NCI-H128 (cell line): Measurements from ENCODE around the gene NBEAL1.
"Not testable (repeated sequence)": the region's sequence is repeated elsewhere in the genome, so short reads cannot be mapped to it uniquely, and the experiment has no call there.

Experiments used
- DNase-seq: peaks from one replicate; lab custom pipeline; 2025; ENCODE audit not compliant: unreplicated experiment; lab: John Stamatoyannopoulos, UW

NBEAL1 gene

DNA sequence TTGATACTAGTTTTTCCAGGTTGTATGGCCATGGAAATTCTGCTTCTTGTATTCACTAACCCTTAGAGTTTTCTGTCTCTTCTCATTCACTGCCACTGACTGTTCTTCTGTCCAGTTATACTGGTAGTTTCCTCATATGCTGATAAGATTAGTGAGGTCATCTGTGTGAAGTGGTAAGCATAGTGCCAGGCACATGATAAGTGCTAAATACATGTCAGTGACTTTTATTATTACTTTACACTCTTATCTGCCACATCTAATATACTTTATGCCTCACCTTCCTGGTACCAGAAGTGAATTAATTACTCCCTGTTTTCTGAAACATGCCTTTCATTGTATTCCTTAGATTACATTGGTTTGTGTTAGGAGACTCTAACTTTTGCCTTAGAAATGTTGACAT is 91.3 kb downstream of the NBEAL1 start:
- no peak for DNase-seq

DNA sequence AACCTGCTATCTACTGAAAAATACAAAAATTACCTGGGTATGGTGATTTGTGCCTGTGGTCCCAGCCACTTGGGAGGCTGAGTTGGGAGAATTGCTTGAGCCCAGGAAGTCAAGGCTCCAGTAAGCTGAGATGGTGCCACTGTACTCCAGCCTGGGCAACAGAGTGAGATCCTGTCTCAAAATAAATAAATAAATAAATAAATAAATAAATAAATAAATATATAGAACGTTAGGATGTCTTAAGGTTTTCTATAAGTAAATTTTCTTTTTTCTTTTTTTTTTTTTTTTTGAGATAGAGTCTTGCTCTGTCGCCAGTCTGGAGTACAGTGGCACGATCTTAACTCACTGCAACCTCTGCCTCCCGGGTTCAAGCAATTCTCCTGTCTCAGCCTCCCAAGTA is 95.8 kb downstream of the NBEAL1 start:
- not testable (repeated sequence) for DNase-seq

DNA sequence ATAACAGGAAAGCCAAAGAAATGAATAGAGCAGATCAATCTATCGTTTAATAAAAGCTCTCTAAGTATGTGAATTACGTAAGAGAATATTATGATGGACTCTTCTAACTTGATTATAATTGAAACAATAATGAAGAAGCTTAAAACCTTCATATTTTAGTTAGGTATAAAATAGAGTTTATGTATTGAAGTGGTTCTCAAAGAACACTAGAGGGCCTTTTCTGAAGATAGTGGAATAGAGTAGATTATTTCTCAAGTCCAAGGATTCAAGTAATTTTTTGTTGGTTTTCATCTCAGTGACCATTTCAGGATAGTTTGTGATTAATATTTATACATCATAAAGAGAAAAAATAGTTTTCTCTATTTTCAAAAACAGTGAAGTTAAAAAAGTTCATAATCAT is 97.7 kb downstream of the NBEAL1 start:
- no peak for DNase-seq

DNA sequence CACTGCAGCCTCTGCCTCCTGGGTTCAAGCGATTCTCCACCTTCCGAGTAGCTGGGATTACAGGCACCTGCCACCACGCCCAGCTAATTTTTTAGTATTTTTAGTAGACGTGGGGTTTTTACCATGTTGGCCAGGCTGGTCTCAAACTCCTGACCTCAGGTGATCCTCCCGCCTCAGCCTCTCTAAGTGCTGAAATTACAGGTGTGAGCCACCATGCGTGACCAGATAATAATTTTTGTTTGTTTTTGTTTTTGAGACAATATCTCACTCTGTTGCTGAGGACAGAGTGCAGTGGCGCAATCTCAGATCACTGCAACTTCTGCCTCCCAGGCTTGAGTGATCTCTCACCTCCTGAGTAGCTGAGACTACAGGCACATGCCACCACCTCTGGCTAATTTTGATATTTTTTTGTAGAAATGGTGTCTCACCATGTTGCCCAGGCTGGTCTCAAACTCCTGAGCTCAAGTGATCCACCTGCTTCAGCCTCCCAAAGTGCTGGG is 100.6 kb downstream of the NBEAL1 start:
- DNase-seq = not testable (repeated sequence)

DNA sequence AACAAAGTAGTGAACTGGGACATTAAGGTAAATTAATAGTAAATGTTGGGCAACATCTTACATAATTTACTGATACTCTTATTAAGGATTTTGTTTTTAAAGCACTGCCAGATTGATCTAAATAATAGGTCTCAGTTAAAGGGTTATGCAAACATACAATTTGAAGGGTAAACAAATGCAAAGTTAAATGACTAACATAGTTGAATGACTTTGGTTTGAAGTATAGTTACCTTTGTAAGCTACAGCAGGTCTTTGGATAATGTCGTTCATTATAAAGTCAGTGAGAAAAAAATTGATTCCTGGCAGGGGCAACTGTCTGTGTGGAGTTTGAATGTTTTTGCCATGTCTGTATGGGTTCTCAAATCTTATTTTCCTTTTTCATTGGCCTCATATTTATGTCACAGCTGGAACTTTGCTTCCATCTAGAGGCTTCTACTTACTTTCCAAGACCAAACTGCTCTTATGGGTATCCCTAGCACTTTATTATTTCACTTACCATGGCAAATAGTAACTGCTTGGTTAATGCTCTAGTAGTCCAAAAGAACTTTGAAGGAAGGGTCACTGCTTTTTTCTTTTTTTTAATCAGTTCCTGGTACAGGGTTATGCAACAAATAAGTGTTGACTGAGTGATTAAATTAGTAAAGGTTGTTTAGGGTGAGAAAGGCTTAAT is 107.8 kb downstream of the NBEAL1 start:
- DNase-seq = no peak

DNA sequence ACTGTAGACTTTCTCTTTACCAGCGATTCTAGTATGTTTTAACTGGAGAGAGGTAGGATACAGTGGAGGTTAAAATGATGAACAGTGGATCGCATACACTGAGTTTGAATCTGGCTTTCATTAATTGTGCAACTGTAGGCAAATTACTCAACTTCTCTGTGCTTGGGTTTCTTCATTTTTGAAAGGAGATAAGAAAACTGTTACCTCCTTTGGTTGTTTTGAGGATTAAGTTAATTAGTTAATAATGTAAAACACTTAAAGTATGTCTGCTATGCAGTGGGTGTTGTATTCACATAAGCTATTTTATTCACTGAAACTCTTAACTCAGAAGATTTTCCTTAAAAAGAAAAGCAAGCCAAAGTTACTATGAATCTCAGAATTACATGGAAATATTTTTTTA is 112.3 kb downstream of the NBEAL1 start:
- DNase-seq = no peak

DNA sequence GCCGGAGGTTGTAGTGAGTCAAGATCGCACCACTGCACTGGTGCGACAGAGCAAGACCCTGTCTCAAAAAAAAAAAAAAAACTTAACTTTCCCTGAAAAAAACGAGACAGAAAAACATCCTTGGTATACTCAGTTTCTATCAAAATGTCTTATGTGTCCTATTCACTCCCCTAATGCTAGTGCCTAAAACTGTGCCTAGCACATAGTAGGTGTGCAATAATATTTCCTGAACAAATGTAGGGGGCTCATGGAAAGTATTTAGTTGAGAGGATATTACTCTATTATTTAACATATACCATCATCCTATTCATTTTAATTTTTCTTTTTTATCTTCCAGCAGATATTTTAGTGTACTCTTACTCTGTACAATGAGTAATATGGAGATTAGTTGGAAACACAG is 120.4 kb downstream of the NBEAL1 start:
- no peak for DNase-seq

DNA sequence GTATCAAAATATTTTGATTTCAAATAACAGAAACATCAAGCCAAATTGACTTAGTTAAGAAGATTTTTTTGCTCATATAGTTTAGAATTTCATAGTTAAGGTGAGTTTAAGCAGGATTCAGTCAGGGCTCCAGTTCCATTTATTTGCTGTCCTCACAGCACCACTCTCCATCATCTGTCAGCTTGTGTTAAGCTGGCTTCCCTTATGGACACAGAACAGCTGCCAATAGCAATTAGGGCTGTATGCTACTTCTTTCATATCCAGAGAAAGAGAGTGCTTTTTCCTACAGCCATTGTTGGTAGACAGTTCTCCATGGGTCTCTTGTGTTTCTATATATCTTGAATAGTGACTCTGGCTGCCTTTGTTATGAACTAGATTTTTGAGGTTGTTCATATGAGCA is 128.7 kb downstream of the NBEAL1 start:
- DNase-seq = no peak

DNA sequence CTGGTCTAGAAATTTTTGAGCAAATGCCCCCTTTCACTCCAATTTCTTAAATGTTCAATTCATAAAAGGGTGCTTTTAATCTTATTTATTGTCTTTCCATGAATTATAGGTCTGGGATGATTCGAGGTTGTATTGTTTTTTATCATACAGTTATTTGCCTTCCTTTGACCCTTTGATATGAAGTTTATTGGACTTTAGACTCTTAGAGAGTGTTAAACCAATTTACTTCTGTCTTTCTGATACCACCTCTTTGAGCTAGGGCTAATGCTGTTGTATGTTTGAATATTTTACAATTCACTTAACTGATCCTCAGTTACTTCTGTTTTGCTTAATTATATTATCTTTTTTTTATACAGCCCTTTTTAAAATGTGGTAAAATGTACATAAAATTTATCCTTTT is 134.5 kb downstream of the NBEAL1 start:
- no peak for DNase-seq

DNA sequence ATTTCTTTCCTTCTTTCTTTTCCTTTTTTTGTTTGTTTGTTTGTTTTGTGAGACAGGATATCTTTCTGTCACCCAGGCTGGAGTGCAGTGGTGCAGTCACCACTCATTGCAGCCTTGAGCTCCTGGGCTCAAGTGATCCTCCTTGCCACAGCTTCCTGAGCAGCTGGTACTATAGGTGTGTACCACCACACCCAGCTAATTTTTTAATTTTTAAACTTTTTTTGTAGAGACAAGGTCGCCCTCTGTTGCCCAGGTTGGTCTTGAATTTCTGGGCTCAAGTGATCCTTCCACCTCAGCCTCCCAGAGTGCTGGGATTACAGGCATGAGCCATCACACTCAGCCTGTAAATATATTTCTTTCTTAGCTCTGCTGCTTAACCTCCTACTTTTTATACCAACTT is 140.7 kb downstream of the NBEAL1 start:
- DNase-seq = no peak

DNA sequence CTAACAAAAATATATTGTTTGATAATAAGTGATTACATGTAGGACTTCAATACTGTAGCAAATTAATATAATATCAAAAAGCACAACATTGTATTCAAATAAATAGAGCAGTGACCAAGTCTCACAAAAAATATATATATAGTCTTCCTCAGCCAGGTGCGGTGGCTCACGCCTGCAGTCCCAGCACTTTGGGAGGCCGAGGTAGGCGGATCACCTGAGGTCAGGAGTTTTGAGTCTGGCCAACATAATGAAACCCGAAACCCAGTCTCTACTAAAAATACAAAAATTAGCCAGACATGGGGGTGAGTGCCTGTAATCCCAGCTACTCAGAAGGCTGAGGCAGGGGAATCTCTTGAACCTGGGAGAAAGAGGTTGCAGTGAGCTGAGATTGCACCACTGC is 148.0 kb downstream of the NBEAL1 start:
- not testable (repeated sequence) for DNase-seq

DNA sequence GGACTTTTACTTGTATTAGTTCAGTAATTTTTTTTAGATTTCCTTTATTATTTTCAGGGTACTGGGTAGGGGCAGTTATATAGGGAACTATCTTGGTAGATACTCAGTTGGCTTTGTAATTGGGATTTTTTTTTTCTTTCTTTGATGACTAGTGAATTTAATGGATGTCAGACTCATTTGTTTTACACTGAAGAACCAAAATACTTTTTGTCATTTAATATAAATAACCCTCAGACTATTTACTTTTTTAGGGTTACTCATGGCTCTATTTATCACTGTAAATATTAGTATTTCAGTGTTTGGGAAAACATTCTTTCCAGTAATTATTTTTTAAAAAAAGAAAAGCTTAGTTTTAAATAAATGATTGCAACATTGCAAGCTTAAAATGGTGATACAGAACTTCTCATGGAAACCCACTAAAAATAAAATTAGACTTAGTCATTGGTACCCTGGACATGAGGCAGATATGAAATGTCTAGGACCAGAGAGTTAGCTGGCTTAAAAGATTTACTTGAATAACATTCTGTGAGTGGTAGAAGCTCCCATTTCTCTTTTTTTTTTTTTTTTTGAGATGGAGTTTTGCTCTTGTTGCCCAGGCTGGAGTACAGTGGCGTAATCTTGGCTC is 149.7 kb downstream of the NBEAL1 start:
- no peak for DNase-seq

DNA sequence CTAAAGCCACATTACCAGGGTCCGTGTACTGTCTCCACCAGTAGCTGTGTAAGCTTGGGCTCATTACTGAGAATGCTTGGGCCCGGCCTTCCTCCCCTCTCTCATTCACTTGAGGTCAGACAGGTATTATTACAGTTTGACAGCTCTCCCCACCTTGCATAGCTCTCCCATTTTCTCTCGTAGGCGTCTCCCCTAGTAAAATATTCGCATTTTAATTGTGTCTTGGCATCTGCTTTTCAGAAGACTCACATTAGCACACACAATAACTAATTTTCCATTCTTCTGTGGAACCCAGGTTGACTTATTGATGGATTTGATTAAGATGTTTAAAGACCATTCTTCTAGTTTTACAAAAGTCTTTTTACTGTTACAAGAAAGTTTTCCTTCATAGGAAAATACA is 153.1 kb downstream of the NBEAL1 start:
- no peak for DNase-seq

DNA sequence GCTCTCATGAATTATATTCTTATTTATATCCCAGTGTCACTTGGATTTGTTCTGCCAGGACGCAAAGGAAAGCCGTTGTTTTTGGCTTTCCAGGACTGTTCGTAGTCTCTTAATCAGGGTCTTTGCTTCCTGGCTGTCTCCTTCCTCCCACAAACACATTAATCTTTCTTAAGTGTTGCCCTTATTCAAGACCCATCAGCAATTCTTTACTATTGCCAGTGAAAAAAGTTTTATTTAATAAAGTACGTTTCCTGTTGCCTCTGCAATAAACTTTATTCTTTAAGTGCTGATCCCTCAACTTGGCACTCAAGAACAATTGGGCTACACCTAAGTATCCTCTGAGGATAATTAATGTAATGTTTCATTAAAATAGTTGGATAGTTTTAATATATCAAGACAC is 155.8 kb downstream of the NBEAL1 start:
- no peak for DNase-seq

DNA sequence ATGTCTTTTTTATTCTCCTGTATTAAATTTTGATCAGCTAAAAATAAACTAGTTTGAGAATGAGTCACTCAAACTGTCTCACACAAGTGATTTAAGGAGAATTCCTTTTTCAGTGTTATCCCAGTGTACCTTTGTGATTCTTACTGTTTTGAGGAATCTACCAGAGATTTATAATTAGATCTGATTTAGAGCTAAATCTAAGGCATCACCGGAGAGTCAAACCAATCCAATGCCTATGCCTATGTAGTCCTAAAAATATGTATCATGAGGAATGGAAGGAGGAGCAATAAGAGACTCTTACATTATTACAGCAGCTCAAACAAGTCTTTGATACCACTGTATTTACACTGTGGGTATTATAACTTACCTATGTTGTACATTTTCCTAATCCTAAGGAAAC is 160.7 kb downstream of the NBEAL1 start:
- DNase-seq = no peak

DNA sequence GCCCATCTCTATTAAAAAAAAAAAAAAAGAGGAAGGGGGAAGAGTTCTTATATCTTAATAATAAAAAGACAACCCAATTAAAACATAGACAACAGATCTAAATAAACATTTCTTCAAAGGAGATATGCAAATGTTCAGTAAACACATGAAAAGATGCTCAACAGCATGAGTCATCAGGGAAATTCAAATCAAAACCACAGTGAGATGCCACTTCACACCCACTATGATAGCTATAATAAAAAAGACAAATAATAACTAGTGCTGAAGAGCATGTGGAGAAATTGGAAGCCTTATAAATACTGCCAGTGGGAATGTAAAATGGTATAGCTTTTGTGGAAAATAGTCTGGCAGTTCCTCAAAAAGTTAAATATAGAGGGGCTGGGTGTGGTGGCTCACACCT is 162.7 kb downstream of the NBEAL1 start:
- no peak for DNase-seq

DNA sequence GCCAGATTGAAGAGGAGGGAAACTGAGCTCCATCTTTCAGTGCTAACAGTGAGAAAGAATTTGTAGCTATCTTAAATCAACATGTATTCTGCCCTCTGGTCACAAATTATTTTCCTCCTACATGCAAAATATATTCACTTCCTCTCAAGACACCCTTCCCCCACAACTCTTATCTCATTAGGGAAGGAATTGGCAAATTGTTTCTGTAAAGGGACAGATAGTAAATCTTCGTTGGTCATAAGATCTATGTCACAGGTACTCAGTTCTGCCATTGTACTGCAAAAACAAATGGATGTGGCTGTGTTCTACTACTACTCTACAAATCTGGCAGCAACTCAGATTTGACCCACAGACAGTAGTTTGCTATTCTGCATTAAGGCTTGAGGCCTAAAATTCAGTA is 171.2 kb downstream of the NBEAL1 start:
- no peak for DNase-seq

DNA sequence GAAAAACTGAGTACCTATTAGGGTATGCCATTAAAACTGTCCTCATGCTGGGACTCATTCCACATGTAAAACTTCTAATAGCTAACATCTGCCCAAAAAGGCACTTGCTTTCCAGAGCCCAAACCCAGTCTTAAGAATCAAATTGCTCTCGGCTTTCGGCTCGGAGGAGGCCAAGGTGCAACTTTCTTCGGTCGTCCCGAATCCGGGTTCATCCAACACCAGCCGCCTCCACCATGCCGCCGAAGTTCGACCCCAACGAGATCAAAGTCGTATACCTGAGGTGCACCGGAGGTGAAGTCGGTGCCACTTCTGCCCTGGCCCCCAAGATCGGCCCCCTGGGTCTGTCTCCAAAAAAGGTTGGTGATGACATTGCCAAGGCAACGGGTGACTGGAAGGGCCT is 175.9 kb downstream of the NBEAL1 start:
- not testable (repeated sequence) for DNase-seq

DNA sequence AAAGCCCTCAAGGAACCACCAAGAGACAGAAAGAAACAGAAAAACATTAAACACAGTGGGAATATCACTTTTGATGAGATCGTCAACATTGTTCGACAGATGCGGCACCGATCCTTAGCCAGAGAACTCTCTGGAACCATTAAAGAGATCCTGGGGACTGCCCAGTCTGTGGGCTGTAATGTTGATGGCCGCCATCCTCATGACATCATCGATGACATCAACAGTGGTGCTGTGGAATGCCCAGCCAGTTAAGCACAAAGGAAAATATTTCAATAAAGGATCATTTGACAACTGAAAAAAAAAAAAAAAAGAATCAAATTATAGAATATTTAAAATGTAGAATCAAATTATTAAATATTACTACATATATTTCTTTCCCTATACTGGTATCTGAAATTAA is 176.4 kb downstream of the NBEAL1 start:
- not testable (repeated sequence) for DNase-seq

DNA sequence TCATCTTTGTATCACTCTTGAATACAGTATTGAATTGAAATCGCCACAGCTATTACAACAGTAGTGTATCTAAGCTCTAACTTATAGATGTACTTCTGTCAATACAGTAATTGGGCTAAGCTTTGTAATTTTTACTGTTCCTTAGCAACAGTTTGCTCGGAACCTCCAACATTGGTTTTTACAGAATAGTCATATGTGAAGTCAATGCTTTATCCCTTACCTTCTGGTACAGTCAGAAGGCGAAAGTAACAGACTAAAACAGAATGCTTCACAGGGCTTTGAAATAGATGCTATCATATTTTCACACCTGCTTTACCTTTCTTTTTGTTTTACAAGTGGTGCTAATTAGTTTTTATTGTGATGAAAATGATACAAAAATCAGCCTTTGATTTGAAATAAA is 177.3 kb downstream of the NBEAL1 start:
- DNase-seq = no peak

DNA sequence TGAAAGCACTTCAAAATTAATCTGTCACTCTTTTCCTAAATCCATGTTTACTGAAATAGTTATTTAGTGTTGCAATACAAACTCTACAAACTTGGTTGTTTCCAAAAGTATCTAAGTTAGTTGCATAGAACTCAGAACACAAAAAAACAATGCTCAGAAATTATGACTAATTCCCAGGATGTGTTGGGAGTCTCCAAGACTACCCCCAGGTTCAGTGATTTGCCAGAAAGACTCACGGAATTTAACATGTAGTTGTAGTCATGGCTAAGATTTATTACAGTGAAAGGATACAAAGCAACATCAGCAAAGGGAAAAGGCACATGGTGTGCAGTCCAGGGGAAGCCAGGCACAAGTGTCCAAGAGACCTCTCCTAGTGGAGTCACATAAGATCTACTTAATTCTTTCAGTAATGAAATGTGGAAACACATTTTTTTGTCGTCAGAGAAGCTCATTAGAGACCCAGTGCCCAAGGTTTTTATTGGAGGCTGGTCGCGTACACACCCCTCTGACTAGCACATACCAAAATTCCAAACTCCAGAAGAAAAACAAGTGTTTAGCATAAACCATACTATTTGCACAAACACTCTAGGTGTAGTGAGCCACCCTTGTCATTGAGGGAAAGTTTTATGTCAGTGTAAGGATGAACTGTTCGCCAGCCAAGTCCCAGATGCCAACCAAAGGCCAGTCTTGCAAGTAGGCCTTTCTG is 180.8 kb downstream of the NBEAL1 start:
- no peak for DNase-seq

DNA sequence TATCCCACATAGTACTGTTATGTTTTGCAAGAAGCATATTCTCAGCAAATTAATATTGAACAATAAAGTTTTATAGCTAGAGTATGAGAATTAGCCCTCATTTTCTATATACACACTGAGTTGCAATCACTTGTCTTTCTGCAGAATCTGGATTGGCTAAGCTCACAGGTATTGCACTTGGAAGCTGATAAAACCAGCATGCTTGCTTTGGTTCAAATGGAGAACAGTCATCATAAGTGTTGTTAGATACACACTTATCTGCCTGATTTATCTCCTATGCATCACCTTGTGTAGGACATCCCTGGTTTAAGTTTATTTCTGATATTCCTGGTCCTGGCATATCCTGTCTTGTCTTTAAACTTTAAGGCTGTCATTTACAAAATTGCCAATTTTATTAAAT is 186.2 kb downstream of the NBEAL1 start:
- no peak for DNase-seq
